Loucy (cell line): ENCODE measurements around the gene BMF.

Source experiments
- H2AFZ ChIP-seq: fragments of 200-600 bp; sonication (generic); 2 replicates; pipeline ENCODE4 v1.6.0; 2016; ENCODE audit warnings: antibody characterized with exemption, mild to moderate bottlenecking, low read length, moderate library complexity
- H3F3A ChIP-seq: fragments of 200-600 bp; 2 replicates; pipeline ENCODE4 v1.6.0; 2016; ENCODE audit warnings: antibody characterized with exemption, low read depth, mild to moderate bottlenecking
- H3K27me3 ChIP-seq: fragments of 200-600 bp; sonication (generic); 2 replicates; pipeline ENCODE4 v1.6.1; 2014; ENCODE audit warnings: low read length, mild to moderate bottlenecking; ENCODE audit not compliant: insufficient read depth, poor library complexity, severe bottlenecking
- H3K36me3 ChIP-seq: fragments of 200-600 bp; sonication (generic); 2 replicates; pipeline ENCODE4 v1.6.1; 2016; ENCODE audit warnings: low read length; ENCODE audit not compliant: insufficient read depth
- H3K4me1 ChIP-seq: fragments of 200-600 bp; sonication (generic); 2 replicates; pipeline ENCODE4 v1.5.1; 2014; ENCODE audit warnings: low read length, mild to moderate bottlenecking; ENCODE audit not compliant: insufficient read depth, poor library complexity, severe bottlenecking
- H3K4me2 ChIP-seq: fragments of 200-600 bp; sonication (generic); 2 replicates; pipeline ENCODE4 v1.6.0; 2014; ENCODE audit warnings: antibody characterized with exemption, low read length, low read depth, mild to moderate bottlenecking; ENCODE audit not compliant: poor library complexity, severe bottlenecking
- H3K4me3 ChIP-seq: fragments of 200-600 bp; sonication (generic); 2 replicates; pipeline ENCODE4 v1.5.1; 2014; ENCODE audit warnings: low read length, mild to moderate bottlenecking, mixed read lengths; ENCODE audit not compliant: poor library complexity, severe bottlenecking
- H3K79me2 ChIP-seq: fragments of 200-600 bp; sonication (generic); 2 replicates; pipeline ENCODE4 v1.6.1; 2014; ENCODE audit warnings: low read length; ENCODE audit not compliant: insufficient read depth
- H3K9ac ChIP-seq: fragments of 200-600 bp; sonication (generic); 2 replicates; pipeline ENCODE4 v1.6.0; 2014; ENCODE audit warnings: mild to moderate bottlenecking, low read depth, low read length, moderate library complexity; ENCODE audit not compliant: poor library complexity, severe bottlenecking
- H3K9me2 ChIP-seq: fragments of 200-600 bp; sonication (generic); replicated peaks from 2 replicates; pipeline ENCODE4 v1.6.1; 2016; ENCODE audit warnings: low read depth, low read length, mixed read lengths
- H3K9me3 ChIP-seq: fragments of 200-600 bp; sonication (generic); 2 replicates; pipeline ENCODE4 v1.6.1; 2014; ENCODE audit warnings: mild to moderate bottlenecking, antibody characterized with exemption, low read length, low read depth; ENCODE audit not compliant: insufficient read depth
- H4K20me1 ChIP-seq: fragments of 200-600 bp; sonication (generic); 2 replicates; pipeline ENCODE4 v1.6.0; 2014; ENCODE audit warnings: antibody characterized with exemption, low read length, mild to moderate bottlenecking; ENCODE audit not compliant: insufficient read depth, poor library complexity, severe bottlenecking
- CTCF ChIP-seq: fragments of 200-600 bp; sonication (generic); conservative IDR thresholded peaks from 2 replicates; pipeline ENCODE4 v1.5.1; 2014; ENCODE audit warnings: mild to moderate bottlenecking, antibody characterized with exemption, low read length
- EZH2phosphoT487 ChIP-seq: fragments of 200-600 bp; IDR thresholded peaks from 2 replicates; pipeline ENCODE4 v1.6.1; 2018; ENCODE audit warnings: antibody characterized with exemption, mild to moderate bottlenecking, moderate library complexity, borderline replicate concordance

The BMF gene

GRCh38 chr15:40047415-40048210 lies 61.1 kb downstream of the BMF start:
- Histone ChIP-seq H3F3A (0 out of 2 replicates have a peak, but pooled peaks cover 7% of the 10 kb centered on the region), H2AFZ (no peak overlapping the region), H3K36me3 (no peaks in the 10 kb centered on the region), H3K4me3 (no peak overlapping the region), H3K27me3 (no peaks in the 10 kb centered on the region), H3K9ac (peak overlapping the region; percentile 24), H3K79me2 (no peaks in the 10 kb centered on the region), H3K9me3 (no peaks in the 10 kb centered on the region), H4K20me1 (no peaks in the 10 kb centered on the region), H3K4me1 (peaks cover 67% of the 10 kb centered on the region), H3K9me2 (no peaks in the 10 kb centered on the region), H3K4me2 (peak overlapping the region; percentile 28)
- TF ChIP-seq EZH2phosphoT487 (no peak), CTCF (no peak)

GRCh38 chr15:40046721-40047414 lies 61.8 kb downstream of the BMF start:
- no peaks in the 10 kb centered on the region for H4K20me1 ChIP-seq
- 0 out of 2 replicates have a peak, but pooled peaks cover 4% of the 10 kb centered on the region for H3F3A ChIP-seq
- peak overlapping the region; percentile 24 for H3K9ac ChIP-seq
- no peaks in the 10 kb centered on the region for H3K9me2 ChIP-seq
- H3K79me2 ChIP-seq: no peaks in the 10 kb centered on the region
- H3K4me1 ChIP-seq: peaks cover 59% of the 10 kb centered on the region
- H3K4me2 ChIP-seq: no peak overlapping the region
- TF ChIP-seq CTCF: no peak
- TF ChIP-seq EZH2phosphoT487: no peak
- no peaks in the 10 kb centered on the region for H3K9me3 ChIP-seq
- H3K4me3 ChIP-seq: no peak overlapping the region
- no peak overlapping the region for H2AFZ ChIP-seq
- no peaks in the 10 kb centered on the region for H3K27me3 ChIP-seq
- H3K36me3 ChIP-seq: no peaks in the 10 kb centered on the region

- Histone ChIP-seq H3K4me3 (peak overlapping the region; percentile 52), H3K4me2 (peak overlapping the region; percentile 63), H3K79me2 (no peaks in the 10 kb centered on the region), H3K9me3 (no peaks in the 10 kb centered on the region), H3K9me2 (no peaks in the 10 kb centered on the region), H3K36me3 (no peaks in the 10 kb centered on the region), H2AFZ (peak overlapping the region; percentile 80), H3K9ac (peak overlapping the region; percentile 53), H3K27me3 (no peaks in the 10 kb centered on the region), H4K20me1 (no peaks in the 10 kb centered on the region), H3F3A (no peaks in the 10 kb centered on the region), H3K4me1 (peaks cover 58% of the 10 kb centered on the region)
- TF ChIP-seq CTCF (no peak), EZH2phosphoT487 (no peak)
Observed at GRCh38 chr15:40045572-40046217, 63.0 kb downstream of the BMF start.
